GM18511 (cell line): ENCODE measurements around the gene WDR5.

Experiments
- ATAC-seq: cut with Tn5 transposase; IDR thresholded peaks from one replicate; pipeline ENCODE4 v1.9.1; 2021; ENCODE audit warnings: mild to moderate bottlenecking, moderate library complexity; ENCODE audit not compliant: unreplicated experiment

Gene WDR5

DNA sequence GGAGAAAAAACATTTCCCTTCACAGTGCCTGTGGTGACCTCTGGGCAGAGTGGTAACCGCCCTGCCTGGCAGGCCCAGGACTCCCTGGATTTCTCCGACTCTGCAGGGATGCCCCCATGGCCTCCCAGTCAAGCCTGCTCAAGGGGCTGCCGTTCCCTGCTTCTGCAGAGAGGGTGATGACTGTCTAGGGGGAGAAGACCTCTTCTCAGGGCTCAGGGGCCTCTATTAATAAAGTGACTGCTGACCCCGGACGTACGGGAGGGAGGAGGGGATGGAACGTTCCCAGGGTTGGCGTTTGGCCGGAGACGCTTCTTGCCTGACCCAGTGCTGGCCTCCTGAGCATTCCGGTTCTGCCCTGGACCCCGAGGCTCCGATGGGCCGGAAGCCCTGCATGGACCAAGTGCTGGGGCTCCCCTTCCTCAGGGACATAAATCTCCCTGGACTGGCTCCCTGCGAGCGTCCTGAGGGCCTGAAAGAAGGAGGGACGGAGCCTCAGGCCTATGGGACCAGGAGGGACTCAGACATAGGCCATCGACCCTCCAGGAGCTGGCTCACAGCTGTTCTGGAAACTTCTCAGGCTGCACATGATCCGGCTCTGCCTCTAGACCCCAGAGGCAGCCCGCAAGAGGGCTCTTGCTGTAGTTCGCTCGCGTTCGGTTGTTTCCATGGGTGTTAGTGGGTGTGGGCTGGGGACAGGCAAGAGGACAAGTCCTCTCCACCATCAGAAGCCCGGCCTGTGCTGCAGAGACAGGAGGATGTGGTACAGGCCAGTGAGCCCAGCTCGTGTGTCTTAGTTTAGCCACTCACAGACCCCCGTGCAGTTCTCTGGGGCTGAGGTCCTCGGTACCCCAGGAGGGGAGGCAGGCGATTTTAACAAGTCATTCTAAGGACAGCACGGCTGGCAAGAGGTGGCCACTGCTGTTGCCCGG is 36.6 kb downstream of the WDR5 start:
- ATAC-seq, result no peak

DNA sequence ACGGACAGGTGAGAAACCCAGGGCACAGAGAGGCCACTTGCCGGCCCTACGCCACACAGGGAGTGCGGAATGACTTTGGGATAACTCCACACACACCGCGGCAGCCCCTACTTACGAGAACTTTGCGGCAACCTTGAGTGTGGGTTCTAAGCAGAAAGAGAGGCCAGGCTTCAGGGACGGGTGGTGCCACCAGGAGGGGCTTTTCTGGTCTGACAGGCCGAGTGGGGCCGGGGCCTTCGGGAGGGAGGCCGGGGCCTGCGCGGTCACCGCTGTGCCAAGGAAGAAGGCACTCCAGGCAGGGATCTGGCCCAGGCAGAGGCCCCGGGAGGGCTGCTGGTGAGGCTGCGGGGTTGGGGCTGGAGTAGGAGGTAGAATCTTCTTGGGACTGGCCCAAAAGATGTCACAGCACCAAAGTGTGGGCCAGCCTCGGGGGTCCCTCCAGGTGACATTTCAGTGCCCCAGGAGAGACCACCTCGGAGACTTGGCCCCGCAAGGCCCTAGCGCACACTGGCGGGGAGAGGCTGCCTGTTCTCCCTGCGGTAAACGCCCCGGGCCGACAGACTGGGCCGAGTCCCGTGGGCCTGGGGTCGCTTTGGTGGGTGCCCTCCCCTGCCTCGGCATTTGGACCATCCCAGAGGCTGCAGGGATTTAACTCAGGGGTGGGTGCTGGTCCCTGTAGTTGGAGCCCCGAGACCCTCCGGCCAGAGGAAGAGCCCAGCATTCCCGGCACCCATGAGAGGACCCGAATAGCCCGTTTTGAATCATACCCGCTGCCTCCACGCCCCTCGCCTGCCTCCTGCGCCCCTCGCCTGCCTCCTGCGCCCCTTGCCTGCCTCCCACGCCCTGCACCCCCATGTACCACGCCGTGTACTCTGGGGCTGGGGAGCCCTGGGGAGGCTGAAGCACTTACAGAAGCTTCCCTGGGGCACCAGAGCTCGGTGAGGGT is 37.5 kb downstream of the WDR5 start:
- no peak for ATAC-seq

DNA sequence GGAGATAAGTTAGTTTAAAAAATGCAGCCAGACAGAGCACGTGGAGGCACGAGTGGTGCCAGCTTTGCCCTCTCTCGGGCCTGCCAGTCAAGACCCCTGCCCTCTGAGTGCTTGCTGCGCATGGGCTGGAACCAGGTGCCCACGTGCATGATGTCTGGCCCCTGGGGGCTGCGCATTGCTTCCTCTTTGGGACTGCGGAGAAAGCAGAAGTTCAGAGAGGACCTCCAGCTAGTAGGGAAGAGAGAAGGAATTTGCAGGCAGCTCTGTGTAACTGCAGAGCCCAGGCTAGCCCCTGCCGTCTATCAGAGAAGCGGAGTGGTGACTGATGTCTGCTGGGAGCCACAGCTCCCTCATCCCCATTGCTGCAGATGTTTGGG is 38.2 kb downstream of the WDR5 start:
- ATAC-seq, result no peak

DNA sequence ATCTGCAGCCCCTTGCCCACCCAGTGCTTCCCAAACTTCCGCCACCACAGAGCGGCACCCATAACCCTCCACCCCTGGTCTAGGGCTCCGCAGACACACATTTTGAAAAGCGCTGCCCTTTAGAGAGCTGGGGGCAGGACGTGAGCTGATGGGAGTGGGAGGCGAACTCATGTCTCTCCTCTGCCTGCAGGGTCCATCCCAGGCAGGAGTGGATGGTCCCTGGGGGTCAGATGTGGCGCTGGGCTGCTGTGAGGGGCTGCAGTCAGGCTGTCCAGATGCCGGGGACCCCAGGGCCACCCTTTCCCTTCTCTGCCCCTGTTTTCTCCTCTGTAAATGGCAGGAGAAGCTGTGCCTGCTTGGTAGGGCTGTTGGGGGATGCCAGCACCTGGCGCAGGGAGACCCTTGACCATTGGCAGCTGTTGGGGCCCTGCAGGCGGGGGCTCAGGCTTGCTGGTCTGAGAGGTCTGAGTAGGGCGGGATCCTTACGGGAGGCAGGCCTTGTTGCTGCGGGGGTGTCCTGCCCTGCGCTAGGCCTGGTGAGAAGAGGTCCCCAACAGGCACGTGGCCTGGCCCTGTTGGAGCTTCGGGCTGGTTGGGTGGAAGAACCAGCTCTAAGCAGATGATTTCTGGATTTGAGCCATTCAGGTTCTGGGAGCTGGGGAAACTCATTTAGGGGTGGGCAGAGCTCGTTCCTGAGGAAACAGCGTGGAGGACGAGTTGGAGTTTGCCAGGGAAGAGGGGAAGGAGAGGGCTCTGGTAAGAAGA is 38.8 kb downstream of the WDR5 start:
- no peak for ATAC-seq

DNA sequence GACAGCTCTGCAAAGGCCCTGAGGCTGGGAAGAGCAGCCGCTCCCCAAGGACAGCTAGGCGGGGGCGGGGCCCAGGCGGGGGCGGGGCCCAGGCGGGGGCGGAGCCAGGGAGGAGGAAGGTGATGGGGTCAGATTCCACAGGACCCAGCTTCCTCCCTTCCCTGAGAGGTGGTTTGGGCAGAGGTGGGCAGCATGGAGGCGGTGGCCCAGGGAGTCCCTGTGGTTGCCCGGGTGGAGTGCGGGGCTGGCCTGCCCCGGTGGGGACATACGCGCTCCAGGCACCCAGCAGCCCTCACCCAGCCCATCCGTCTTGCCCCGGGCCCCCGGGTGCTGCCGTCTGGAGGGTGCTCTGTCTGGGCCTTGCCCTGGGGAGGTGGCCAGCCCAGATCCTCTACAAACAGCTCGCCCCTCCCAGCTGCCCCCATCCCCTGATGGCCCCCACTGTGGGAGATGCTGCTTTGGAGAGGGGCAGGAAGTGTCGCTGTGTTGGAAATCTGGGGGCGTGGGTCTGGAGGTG is 39.5 kb downstream of the WDR5 start:
- no peak for ATAC-seq

DNA sequence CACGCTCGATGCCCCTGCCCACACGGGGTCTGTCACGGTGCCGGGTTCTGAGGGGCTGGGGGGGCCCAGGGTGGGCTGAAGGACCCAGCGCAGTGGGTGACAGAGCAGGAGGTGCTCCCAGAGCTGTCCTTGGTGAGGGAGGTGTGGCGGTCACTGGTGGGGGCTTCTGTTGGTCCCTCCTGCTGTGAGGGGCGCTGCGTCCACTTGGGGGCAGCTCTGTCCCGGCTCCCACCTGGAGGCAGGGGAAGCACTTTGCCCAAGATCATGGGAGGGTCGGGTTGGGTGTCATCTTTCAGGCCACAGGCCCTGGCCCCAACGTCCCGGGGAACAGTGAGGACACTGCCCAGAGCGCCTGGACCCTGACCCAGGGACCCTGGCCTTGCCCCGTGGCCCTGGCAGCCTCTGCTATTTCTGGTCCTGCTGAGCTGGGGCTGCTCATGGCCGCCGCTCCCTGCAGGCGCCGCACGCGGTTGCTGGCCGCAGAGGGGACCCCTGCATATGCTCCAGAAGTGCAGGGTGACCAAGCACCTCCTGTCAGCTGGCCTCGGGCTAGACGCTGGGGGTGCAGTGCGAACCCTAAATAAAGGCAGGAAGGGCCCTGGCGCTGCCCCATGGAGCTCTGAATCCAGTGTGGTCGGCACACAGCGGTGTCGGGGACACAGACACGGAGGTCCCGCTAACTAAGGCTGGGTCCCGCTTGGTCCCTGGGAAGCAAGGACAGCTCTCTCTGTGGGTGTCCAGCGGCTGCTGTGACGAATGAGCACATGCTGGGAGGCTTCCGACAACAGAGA is 40.1 kb downstream of the WDR5 start:
- ATAC-seq, result no peak

DNA sequence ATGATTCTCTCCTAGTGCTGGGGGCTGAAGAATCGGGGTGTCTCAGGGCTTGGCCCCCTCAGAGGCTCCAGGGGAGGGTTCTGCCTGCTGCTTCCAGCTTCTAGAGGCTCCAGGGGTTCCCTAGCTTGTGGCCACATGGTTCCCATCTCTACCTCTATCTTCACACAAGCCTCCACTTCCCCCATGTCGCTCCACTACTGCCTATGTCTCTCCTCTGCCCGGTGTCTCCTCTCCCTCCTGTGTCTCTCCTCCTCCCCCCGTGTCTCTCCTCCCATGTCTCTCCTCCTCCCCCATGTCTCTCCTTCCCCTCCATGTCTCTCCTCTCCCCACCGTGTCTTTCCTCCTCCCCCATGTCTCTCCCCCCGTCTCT is 40.7 kb downstream of the WDR5 start:
- no peak for ATAC-seq

DNA sequence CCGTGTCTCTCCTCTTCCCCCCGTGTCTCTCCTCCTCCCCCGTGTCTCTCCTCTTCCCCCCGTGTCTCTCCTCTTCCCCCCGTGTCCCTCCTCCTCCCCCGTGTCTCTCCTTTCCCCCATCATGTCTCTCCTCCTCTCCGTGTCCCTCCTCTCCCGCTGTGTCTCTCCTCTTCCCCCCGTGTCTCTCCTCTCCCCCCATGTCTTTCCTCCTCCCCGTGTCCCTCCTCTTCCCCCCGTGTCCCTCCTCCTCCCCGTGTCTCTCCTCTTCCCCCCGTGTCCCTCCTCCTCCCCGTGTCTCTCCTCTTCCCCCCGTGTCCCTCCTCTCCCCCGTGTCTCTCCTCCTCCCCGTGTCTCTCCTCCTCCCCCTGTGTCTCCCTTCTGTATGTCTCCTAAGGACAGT is 41.3 kb downstream of the WDR5 start:
- ATAC-seq, result no peak

DNA sequence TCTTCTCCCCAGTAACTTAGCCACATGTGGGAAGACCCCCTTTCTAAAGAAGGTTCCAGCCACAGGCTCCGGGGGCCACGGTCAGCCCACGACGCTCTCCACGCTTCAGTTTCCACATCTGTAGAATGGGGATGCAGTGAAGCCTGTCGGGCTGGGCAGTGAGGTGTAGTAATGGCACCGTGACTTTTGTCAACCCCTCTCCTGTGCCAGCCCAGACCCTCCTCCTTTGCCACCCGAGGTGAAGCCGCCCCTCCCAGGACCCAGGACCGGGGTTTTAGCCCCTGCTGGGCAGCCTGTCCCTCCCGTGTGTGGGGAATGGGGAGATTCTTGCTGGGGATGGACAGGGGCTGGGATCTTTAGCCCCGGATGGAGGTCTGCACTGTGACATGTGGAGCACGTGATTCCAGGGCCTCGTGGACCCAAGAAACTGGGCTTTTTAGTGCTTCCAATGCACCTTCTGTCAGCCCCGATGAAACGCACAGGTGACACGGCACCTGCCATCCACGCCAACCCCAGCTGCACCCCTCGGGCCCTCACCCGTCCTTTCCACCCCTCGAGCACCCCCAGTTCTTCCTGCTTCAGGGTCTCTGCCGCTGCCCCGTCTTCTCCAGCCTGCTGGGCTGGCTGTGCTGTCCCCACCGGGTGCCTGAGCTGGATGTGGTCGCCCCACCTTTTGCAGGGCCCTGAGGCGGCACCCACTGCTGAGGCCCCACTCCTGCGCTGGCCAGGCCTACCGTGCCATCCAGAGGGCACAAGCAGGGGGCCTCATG is 41.9 kb downstream of the WDR5 start:
- no peak for ATAC-seq

DNA sequence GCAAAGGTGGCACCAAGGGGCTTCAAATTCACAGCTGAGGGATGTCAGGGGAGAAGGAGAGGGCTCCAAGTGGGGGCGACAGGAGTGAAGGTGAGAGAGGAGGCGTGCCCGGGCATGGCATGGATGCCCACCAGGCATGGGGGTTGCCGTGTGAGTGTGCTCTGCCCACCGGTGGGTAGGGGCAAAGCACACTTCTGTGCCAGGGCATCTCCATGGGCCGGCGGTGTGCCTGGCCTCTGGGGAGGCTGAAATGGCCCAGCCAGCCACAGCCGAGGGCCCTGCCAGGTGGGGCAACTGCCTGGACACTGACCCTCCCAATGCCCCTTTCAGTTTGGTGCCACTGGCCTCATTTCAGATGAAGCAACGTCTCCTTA is 42.5 kb downstream of the WDR5 start:
- ATAC-seq, result no peak

DNA sequence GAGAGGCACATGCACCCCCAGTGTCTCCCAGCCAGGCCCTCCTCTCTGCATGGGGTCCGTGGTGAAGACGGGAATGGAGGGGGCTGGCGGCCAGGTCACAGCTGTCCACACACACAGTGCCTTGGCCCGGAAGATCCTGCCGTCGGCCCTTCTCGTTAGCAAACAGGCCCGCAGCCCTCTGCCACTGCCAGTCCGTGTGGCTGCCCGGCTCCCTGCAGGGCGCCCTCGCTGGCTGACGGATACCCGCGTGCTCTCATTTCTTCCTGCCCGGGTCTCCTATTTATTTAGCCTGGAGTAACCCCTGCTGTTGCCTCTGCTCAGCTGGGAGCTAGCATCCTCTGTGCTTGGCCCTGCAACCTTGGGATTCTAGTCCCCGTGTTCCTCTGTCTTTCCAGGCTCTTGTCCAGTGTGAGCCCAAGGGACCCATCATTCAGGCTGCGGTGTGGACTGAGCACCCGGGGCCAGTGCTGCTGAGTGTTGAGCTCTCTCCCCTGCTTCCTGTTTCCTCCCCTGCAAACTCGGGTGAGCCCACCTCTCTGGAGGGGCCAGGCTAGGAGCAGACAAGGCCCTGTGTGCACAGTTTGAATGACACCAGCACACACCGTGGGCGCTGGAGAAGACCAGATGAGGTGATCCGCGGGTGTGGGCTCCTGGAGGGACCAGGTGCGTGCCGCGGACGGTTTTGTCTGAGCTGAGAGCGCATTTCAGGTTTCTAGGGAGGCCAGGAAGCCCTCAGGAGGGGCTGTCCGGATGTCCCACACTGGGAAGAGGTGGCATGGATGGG is 43.1 kb downstream of the WDR5 start:
- ATAC-seq, result no peak

DNA sequence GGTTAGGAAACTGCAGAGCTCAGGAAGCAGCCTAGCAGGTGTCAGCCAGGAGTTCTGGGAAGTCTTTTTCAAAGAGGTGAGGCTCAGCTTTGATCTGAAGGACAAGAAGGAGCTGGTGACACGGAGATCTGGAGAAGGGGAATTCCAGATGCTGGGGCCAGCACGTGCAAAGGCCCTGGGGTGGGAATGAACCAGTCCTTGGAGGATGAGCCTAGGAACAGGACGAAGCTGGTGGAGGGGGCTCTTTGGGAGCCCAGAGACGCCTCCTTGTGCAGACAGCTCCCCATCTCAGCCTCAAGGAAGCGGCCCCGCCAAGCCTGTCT is 43.7 kb downstream of the WDR5 start:
- ATAC-seq, result no peak

DNA sequence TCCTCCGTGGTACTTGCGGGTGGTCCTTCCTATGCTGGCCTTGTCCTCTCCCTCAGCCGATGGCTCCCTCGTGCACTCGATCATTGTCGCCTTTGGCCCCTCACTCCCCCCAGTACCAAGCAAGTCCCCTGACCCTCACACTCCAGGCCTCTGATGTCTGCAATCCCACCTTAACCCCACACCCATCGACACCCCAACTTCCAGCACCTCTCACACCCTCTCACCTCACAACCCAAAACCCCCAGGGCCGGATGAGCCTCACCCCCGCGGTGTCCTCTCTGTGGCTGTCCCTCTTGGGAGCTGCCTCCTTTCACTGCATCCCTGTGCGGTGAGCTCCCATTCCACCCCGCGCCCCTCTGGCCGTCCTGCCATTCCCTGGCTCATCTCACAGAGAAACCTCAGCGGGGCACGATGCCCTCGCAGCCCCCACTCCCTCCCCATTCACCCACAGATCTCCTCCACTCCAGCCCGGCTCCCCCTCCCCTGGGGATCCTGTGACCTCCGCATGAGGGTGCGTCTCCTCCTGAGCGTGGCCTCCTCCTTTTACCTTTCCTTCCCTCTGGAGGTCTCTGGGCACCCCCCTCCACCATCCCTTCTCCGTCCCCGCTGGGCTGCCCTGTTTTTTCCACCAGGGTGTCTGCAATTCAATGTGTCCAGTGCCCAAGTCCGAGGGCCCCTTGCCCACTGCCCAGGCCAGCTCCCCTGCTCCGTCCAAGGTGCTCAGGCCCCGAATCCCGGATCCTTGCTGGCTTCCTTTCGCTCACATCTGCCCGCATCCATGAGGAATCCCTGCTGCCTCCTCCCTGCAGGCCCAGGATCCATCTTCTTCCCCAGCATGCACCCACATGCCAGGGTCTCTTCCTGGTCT is 44.3 kb downstream of the WDR5 start:
- ATAC-seq, result no peak

DNA sequence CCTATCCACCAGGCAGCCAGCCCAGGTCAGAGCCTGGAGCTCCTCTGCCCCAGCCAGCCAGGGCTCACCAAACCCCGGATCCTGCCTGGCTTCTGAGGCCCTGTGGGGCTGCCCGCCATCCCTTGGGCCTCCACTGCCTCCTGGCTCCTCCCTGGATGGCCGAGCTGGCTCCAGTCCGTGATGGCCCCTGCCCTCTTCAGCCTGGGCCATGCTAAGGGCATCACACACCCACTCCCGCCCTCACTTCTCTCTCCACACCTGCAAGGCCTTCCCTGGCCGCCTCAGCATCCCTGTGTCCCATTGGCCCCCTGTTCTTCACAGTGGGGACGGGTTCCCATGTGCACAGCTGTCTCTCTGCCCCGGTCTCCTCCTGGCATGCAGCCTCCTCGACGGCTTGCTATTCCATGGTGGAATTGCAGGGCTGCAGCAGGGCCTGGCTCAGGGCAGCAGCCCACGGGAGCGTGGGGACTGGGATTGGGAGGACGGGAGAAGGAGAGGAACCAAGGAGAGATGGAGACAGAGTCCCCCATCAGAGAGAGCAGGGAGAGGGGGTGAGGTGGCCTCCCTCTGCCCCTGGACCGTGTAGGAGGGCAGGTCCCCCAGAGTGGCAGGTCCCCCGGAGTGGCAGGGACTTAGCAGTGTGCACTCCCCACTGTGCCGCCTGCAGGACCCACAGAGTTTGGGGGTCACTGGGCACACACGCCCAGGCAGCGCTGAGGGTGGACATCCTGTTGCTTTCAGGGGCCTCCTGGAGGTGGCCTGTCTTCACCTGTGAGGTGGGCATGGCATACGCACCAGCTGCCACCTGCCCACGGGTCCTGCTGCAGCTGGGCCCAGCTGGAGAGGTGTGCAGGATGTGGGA is 45.1 kb downstream of the WDR5 start:
- no peak for ATAC-seq

DNA sequence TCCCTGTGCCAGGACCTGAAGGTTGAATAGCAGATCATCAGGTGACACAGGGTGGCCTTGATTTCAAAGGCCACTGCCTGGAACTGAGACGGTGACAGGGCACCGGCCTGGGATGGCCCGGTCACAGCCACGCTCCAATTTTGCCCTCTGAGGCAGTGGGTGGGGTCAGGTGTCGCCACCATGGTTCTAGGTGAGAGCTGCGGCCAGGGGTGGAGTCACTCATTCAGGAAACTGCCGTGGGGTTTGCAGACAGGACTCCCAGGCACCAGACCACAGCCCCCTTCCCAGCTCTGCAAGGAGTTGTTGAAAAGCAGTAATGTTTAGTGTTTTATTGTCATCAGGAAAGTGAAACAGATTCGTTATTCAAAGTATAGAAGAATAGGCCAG is 45.8 kb downstream of the WDR5 start:
- ATAC-seq, result no peak

DNA sequence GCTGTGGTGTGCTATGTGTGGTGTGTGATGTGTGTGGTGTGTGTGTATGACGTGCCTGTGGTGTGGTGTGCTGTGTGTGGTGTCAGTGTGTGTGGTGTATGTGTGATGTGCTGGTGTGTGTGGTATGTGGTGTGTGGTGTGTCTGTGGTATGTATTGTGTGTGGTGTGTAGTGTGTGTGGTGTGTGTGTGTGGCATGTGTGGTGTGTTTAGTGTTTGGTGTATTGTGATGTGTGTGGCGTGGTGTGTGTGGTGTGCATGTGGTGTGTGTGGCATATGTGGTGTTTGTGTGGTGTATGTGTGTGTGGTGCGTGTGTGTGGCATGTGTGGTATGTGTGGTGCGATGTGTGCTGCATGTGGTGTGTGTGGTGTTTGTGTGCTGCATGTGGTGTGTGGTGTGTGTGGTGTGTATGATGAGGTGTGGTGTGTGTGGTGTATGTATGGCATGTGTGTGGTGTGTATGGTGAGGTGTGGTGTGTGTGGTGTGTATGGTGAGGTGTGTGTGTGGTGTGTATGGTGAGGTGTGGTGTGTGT is 46.7 kb downstream of the WDR5 start:
- ATAC-seq, result no peak

DNA sequence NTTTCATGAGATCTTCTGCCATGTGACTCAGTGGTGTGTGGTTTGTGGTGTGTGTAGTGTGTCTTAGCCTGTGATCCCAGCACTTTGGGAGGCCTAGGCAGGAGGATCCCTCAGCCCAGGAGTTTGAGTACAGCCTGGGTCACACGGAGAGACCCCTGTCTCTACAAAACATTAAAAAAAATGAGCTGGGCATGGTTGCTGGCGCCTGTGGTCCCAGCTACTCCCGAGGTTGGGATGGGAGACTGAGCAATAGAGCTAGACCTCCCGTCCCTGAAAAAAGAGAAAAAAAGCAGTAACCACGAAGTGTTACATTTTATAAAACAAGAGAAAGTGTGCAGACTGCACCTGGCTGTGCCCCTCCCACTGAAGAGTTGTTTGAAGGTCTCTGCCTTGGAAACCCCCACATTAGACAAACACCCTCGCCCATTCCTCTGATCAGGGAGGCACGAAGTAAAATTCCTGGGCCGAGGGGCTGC is 49.7 kb downstream of the WDR5 start:
- ATAC-seq, result no peak
